Measurements from ENCODE around the gene PLPP2.

- TF ChIP-seq EZH2 (IDR thresholded peaks at IDR 0.05; ENCODE audit: borderline replicate concordance), result no peak
- TF ChIP-seq, protein P1, sequence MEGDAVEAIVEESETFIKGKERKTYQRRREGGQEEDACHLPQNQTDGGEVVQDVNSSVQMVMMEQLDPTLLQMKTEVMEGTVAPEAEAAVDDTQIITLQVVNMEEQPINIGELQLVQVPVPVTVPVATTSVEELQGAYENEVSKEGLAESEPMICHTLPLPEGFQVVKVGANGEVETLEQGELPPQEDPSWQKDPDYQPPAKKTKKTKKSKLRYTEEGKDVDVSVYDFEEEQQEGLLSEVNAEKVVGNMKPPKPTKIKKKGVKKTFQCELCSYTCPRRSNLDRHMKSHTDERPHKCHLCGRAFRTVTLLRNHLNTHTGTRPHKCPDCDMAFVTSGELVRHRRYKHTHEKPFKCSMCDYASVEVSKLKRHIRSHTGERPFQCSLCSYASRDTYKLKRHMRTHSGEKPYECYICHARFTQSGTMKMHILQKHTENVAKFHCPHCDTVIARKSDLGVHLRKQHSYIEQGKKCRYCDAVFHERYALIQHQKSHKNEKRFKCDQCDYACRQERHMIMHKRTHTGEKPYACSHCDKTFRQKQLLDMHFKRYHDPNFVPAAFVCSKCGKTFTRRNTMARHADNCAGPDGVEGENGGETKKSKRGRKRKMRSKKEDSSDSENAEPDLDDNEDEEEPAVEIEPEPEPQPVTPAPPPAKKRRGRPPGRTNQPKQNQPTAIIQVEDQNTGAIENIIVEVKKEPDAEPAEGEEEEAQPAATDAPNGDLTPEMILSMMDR (IDR thresholded peaks at IDR 0.05; ENCODE audit: poor library complexity), result no peak
- TF ChIP-seq EZH2phosphoT487 (IDR thresholded peaks at IDR 0.05; ENCODE audit: low read depth, severe bottlenecking, unreplicated experiment), result no peak
Observed at GRCh38 chr19:340620-341385, 49.6 kb upstream of the PLPP2 start.

Data from hepatocyte (in vitro differentiated cells).